Stimulated activated CD8-positive, alpha-beta memory T cell treated with anti-CD3 and anti-CD28 coated beads, Interleukin-2, amount 100 ng/mL, for 1 hour (primary cell): ENCODE results near the gene LRRC8E.
A peak's percentile ranks its signal among the peaks of the same experiment; 100 is the strongest.

Source experiments
- DNase-seq, 2 donors: peaks; one replicate each; pipeline ENCODE4 v3.0.0-alpha.2; 2020; ENCODE audit warnings: low read depth in 2 of 2

Gene LRRC8E

GRCh38 chr19:7868326-7868670 is 20.0 kb upstream of the LRRC8E start:
- no peak for DNase-seq

- peak; percentile 48 to 67 for DNase-seq
These were observed 19.4 kb upstream of the LRRC8E start for GRCh38 chr19:7868671-7869452.

- DNase-seq = peak; percentile 66 to 70
These were observed 18.8 kb upstream of the LRRC8E start for GRCh38 chr19:7869453-7869909.

GRCh38 chr19:7869910-7870511 is 18.3 kb upstream of the LRRC8E start:
- DNase-seq = no peak

GRCh38 chr19:7870571-7871436 is 17.5 kb upstream of the LRRC8E start:
- no peak for DNase-seq

- peak; percentile 41 to 62 for DNase-seq
These were observed 16.6 kb upstream of the LRRC8E start for GRCh38 chr19:7871437-7872305.

- no peak for DNase-seq
These were observed 15.8 kb upstream of the LRRC8E start for GRCh38 chr19:7872306-7873204.

- no peak for DNase-seq
These were observed 14.8 kb upstream of the LRRC8E start for GRCh38 chr19:7873304-7874075.

- DNase-seq = no peak
These were observed 14.0 kb upstream of the LRRC8E start, which contains the start of gene PRR36 for GRCh38 chr19:7874076-7874896. Gene PRR36, minus strand, starts transcription at chr19:7874390. Its CDS starts 701 bp downstream, at chr19:7873689.

- DNase-seq = no peak
These were observed 13.4 kb upstream of the LRRC8E start for GRCh38 chr19:7874897-7875273.

GRCh38 chr19:7877249-7877836 is 11.0 kb upstream of the LRRC8E start:
- no peak for DNase-seq

GRCh38 chr19:7879111-7879807 is 9.1 kb upstream of the LRRC8E start:
- DNase-seq = no peak

GRCh38 chr19:7879836-7880235 is 8.5 kb upstream of the LRRC8E start:
- no peak for DNase-seq

GRCh38 chr19:7881910-7882309 is 6.4 kb upstream of the LRRC8E start:
- no peak for DNase-seq

- no peak for DNase-seq
These were observed 5.2 kb upstream of the LRRC8E start for GRCh38 chr19:7883105-7883504.

GRCh38 chr19:7883796-7884570 is 4.3 kb upstream of the LRRC8E start:
- DNase-seq = no peak

- DNase-seq = no peak
These were observed 2.5 kb upstream of the LRRC8E start for GRCh38 chr19:7885818-7886217.
